Nucleus accumbens (tissue), 56 donors: ENCODE measurements around the gene FAM124A.

Source experiments
- DNase-seq, 56 donors: peaks; one replicate each; lab custom pipeline; 2025; lab: John Stamatoyannopoulos, UW

The FAM124A gene

GRCh38 chr13:51222037-51222685 is at the start of gene FAM124A:
Gene FAM124A (plus strand): TSS chr13:51222398. CDS start chr13:51222502, 104 bp downstream.
- peak in 41 of 56 donors; percentile 23 to 86 (median 54) for DNase-seq

GRCh38 chr13:51175021-51175420 is 47.2 kb upstream of the FAM124A start:
- no peak for DNase-seq

- no peak for DNase-seq
Observed at GRCh38 chr13:51175639-51176038, 46.6 kb upstream of the FAM124A start.

- DNase-seq: no peak
Observed at GRCh38 chr13:51177188-51177587, 45.0 kb upstream of the FAM124A start.

GRCh38 chr13:51178456-51179074 is 43.6 kb upstream of the FAM124A start:
- DNase-seq: no peak

- DNase-seq: no peak
Observed at GRCh38 chr13:51179432-51179971, 42.7 kb upstream of the FAM124A start.

GRCh38 chr13:51180853-51181511 is 41.2 kb upstream of the FAM124A start:
- no peak for DNase-seq

GRCh38 chr13:51181786-51182383 is 40.3 kb upstream of the FAM124A start:
- DNase-seq: no peak

- no peak for DNase-seq
Observed at GRCh38 chr13:51191743-51192142, 30.5 kb upstream of the FAM124A start.

- DNase-seq: no peak
Observed at GRCh38 chr13:51192348-51192747, 29.9 kb upstream of the FAM124A start.

- DNase-seq: no peak
Observed at GRCh38 chr13:51193387-51193786, 28.8 kb upstream of the FAM124A start.

- no peak for DNase-seq
Observed at GRCh38 chr13:51194942-51195341, 27.3 kb upstream of the FAM124A start.

- DNase-seq: no peak
Observed at GRCh38 chr13:51201886-51202285, 20.3 kb upstream of the FAM124A start.

GRCh38 chr13:51202477-51203046 is 19.6 kb upstream of the FAM124A start:
- no peak for DNase-seq

- DNase-seq: no peak
Observed at GRCh38 chr13:51206584-51206983, 15.6 kb upstream of the FAM124A start.

- DNase-seq: no peak
Observed at GRCh38 chr13:51207881-51208280, 14.3 kb upstream of the FAM124A start.

- DNase-seq: no peak
Observed at GRCh38 chr13:51208716-51209115, 13.5 kb upstream of the FAM124A start.

- no peak for DNase-seq
Observed at GRCh38 chr13:51211910-51212309, 10.3 kb upstream of the FAM124A start.

- DNase-seq: peak in 5 of 56 donors; percentile 7 to 29 (median 10)
Observed at GRCh38 chr13:51212758-51213157, 9.4 kb upstream of the FAM124A start.

GRCh38 chr13:51213173-51213728 is 8.9 kb upstream of the FAM124A start:
- peak in 1 of 56 donors; percentile 13 for DNase-seq
